ENCODE measurements around the gene RALY.

DNA sequence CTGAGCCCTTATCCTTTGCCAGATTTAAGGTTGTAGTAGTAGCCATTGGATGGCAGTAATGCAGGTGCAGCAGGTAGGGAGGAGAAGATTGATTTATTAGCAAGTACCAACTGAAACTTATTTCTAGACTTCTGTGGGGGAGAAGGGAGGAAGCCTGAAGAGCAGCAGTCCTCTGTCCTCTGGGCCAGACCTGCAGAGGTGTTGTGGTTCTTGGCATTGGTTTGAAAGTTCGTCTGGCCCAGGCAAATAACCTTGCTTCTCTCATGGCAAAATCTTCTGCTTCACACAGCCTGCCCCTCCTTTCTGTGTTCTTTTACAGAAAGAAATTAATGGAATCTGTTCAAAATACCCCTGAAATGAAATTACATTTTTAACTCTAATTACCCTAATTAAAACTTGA, 24.5 kb downstream of the RALY start:
- no peak for TF ChIP-seq GATA2 (IDR thresholded peaks at IDR 0.05; ENCODE audit: insufficient read depth, insufficient read length, low read depth, low read length)
- TF ChIP-seq, protein P1, sequence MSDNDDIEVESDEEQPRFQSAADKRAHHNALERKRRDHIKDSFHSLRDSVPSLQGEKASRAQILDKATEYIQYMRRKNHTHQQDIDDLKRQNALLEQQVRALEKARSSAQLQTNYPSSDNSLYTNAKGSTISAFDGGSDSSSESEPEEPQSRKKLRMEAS (IDR thresholded peaks at IDR 0.05; ENCODE audit: insufficient read depth, insufficient read length): no peak
- no peak for TF ChIP-seq POLR2A (IDR thresholded peaks at IDR 0.05; ENCODE audit: low read depth, low read length)

Data from endothelial cell of umbilical vein (primary cell).